NCI-H1105 treated with DMSO at 0.1 percent for 48 hours (cell line): Measurements from ENCODE around the gene MYO7B.

ENCODE experiments used
- DNase-seq: peaks from one replicate; lab custom pipeline; 2025; lab: John Stamatoyannopoulos, UW

Gene MYO7B

DNA sequence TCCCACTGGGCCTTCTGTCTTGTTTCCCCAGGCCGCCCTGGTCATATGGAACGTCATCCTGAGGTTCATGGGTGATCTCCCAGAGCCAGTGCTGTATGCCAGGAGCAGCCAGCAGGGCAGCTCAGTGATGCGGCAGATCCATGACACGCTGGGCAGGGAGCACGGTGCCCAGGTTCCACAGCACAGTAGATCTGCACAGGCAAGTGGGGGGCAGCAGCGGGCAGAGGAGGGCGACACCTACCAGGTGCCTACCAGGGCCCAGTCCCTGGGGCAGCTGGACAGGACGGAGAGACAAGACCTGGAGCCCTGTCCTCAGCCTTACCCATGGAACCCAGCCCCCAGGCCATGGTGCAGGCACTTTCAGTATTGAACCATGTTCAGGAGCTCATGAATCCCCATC lies 74.3 kb downstream of the MYO7B start:
- no peak for DNase-seq

DNA sequence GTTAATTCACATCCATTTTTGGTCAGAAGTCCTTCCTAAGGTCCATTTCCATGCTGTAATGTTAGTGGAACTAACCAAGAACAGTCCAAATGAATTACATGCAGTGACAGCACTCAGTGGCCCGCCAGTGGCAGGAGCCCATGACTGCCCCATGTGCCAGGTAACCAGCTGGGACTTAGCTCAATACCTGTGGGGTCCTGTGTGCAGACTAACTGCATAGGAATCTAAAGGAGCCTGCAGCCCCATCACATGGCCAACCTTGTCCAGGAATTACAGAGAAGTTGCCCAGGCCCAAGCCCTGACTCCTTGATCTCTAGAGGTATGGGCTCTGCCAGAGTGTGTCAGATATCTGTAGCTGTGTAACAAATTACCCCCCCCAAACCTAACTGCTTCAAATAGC lies 75.1 kb downstream of the MYO7B start:
- DNase-seq, result no peak

DNA sequence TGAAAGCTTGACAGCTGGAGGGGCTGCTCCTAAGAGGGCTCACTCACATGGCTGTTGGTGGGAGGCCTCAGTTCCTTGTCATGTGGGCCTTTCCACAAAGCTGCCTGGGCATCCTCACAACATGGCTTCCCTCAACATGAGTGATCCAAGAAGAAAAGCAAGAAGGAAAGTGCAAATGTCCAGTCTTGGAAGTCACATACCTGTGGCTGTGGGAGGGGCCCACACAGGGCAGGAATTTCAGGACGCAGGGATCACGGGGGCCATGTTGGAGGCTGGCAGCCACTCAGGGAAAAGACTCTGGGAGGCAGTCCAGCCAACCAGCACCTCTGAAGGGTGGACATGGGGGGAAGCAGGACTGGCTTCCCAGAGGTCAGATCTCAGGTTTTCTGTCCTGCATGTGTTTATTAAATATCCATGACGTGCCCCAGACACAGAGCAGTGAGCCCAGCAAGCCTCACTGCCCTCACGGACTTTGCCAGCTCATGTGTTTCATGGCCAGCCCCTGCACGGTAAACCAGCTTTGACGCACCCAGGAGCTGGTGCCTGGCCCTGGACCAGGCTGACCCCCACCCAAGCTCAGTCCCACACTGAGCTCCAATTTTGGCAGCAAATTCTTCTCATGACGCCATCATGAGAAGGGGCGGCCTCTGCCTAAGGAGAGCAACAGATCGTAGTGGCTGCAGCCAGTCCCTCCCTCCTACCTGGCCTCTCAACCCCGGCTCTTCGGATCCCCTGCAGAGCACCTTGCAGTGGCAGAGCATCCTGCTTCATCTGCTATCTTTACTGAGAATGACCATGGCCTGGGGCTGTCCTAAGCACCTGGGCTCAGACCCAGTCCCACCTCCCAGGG lies 75.8 kb downstream of the MYO7B start:
- no peak for DNase-seq

DNA sequence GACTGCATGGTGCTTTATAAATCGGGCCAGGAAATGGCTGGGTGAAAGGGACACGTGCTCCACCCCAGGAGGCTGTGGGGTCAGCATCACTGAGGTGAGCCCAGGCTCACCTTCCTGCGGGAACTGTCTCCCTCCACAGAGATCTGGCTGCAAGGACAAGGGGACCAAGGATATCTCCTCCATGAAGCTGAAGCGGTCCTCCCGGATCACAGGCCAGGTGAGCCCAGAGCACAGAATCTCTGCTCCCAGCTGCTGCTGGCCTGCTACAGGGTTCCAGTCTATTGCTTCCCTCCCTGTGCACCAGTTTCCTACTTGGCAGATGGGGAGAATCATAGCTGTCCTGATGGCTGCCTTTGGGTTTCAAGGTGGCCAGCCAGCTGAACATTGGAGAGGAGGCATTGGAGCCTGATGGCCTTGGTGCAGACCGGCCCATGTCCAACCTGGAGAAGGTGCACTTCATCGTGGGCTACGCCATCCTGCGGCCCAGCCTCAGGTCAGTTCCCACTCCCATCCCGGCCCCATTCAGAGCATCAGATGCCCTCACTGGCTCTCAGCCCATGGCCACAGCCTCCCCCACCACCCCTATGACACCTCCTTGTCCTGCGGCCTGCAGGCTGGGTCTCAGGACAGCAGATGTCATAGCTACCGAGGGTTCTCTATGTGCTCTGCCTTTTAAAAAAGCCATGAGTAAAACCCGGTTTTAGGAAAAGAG lies 76.8 kb downstream of the MYO7B start:
- no peak for DNase-seq

DNA sequence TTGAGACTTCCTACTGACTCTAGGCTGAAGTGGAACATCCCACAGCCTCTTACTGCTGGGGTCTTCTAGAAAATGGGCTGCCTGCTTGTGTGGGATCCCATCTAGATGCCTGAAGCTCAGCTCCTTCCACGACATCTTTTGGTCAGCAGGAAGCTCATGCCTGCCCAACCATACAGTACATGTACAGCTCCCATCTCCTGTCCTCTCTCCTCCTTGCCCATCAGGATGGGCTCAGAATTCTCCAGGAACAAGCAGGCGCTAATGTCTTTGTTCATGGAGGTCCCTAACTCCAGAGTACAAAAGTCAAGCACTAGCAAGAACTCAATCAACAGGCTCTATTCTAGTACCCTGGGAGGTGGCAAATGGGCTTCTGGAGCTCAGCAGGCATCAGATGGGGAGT lies 78.8 kb downstream of the MYO7B start:
- DNase-seq, result no peak

DNA sequence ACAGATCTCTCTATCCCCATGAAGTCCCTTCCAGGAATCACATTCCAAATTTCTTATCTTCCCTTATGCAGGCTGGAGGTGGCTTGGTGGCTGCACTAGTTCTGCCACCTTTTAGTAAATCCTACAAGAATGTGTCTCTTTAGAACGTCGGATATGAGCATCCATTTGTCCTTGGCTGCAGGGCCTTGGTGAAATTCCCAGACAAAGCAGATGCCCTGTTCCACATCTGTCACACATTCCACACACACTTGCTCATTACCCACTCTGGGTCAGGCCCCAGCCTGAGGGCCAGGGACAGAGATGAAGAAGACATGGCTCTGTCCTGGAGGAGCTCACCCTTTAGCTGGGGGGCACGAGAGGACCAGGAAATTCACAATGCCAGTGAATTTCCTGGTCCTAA lies 79.2 kb downstream of the MYO7B start:
- no peak for DNase-seq

DNA sequence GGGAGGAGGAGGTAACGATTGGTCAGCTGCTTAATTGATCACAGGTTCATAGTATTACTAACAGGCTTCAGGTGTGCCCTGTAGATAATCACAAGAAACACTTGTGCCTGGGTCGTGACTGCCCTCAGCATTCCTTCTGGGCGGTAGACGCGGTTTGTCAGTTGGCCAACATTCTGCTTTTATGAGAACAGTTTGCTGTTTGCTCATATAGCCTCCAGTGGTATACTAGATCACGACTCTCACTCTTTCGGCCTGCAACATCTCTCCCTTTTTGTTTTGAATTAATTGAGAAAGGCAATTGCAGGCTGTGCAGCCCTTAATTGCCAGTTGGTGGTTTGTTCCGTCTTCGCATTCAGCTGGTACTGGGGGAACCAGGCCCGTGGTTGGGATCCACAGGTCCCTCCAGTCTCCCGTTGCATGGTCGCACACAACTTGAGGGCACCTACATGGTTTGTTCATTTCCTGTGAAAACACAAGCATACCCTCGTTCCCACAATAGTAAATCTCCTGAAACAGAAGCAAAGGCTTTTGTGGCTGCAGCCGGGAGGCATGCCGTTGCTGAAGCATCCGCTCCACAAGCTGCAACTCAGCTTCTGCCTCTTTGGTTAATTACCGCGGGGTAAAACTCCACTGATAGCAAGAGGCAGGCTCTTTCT lies 80.2 kb downstream of the MYO7B start:
- no peak for DNase-seq

DNA sequence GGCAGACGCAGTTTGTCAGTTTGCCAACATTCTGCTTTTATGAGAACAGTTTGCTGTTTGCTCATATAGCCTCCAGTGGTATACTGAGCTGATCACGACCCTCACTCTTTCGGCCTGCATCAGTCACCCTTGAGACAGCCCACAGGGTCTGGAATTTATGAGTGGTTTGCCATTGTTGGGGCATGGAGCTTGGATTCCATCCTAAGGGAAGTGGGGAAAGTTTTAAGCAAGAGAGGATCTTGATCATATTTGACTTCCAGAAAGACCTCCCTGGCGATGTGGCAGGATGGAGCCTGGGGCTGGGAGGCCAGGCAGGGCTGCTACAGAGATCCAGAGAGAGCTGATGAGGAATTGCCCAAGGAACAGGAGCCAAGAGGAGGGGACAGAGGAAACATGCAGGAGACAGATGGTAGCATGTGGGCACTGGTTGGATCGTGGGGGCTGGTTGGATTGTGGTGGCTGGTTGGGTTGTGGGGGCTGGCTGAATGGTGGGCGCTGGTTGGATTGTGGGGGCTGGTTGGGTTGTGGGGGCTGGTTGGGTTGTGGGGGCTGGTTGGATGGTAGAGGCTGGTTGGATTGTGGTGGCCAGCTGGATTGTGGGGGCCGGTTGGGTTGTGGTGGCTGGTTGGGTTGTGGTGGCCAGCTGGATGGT lies 83.2 kb downstream of the MYO7B start:
- DNase-seq, result no peak

DNA sequence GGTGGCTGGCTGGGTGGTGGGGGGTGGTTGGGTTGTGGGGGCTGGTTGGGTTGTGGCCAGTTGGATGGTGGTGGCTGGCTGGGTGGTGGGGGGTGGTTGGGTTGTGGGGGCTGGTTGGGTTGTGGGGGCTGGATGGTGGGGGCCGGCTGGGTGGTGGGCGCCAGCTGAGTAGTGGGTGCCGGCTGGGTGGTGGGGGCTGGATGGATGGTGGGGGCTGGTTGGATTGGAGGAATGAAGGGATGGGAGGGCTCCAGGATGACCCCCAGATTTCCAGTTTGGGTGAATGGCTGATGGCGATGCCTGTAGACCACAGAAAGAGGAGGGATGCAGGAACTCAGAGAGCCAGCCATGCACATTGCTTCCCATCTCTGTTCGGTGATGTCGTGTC lies 83.7 kb downstream of the MYO7B start:
- DNase-seq, result no peak

DNA sequence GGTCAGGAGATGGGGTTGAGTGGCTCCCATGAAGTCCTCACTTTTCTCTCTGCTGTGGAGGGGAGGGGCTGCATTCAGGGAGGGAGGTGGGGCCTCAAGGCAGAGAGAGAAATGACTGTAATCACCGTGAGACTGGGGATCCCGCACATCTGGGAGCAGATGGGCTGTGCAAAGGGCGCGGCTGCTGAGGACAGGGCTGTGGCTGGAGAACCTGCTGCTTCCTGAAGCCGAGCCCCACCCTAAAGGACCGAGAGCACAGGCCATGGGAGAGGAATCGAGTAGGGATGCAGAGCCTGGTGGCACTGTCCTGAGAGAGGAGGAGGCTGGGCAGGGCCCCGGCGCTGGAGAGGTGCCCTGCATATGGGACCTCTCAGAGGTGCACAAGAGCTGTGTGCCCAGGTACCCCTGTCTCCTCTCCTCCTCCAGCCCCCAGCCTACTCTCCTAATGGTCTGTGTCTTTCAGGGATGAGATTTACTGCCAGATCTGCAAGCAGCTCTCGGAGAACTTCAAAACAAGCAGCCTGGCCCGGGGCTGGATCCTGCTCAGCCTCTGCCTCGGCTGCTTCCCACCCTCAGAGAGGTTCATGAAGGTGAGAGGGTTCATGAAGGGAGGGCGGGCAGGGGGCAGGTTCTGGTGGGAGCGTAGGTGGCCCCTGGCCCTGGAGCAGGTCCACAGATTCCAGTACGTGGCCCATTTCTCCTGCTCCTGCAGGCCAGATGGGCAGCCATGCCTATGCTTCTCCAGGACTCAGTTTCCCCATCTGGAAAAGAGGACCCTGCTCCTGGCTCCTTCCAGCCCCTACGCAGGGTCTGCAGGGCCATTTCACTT lies 84.6 kb downstream of the MYO7B start:
- no peak for DNase-seq

DNA sequence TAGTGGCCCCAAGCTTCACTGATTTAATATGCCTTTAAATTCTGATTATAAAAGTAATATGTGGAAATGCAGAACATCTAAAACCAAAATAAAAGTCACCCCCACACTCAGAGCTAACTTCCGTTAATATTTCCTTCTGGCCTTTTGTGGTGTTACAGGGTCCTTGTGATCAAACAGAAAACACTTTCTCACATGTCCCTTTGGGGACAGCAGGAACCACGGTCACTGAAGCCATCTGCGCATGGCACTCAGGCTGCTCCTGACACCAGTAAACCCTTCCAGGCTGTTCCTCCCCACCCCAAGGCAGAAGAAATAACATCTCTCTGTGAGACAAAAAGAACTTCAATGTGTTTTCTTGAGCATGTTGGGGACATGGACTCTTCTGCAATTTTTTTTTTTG lies 85.4 kb downstream of the MYO7B start:
- no peak for DNase-seq

DNA sequence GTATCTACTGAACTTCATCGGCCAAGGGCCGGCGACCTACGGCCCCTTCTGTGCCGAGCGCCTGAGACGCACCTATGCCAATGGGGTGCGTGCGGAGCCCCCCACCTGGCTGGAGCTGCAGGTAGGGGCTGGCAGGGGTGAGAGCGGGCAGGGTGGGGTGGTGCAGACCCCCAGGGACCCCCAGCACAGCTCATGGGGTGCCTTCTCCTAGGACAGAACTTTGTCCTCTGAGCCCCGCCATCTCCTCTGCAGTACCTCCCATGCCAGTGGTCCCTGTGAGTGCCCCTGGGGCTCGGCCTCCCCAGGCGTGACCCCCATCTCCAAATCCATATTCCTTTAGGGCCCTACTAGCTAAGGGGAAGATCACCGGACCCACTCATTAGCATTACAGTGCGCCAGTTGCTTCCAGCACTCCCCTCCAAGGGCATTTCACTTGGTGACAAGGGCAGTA lies 86.5 kb downstream of the MYO7B start:
- DNase-seq, result no peak

DNA sequence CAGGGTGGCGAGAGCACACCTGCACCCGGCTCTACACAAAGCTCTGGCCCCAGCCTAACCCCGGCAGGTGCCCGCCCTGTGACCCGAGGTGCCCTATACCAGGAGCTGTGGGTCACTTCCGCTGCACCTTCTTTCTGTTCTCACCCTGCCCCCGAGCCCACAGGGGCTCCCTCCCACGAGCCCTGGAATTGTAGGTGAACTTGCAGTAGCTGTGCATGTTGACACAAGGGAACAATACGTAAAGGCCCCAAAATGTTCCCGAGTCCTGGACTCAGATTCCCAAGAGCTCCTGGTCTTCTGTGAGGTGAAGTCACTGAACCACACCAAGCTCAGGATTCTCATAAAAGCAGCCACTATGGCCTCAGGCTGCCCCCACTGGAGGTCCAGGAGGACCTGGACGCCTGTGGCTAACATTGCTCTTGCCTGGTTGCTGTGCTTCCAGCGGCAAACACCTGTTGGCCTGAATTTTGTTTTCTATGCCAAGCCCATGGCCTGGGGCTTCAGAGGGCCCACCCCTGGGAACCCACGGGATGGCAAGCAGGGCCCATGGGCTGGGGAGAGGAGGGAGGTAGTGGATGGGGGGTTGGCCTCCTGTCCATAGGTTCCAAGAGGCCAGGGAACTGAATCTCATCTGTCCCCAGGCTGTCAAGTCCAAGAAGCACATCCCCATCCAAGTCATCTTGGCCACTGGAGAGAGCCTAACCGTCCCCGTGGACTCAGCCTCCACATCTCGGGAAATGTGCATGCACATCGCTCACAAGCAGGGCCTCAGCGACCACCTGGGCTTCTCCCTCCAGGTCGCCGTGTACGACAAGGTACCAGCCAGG lies 87.3 kb downstream of the MYO7B start:
- DNase-seq, result no peak

DNA sequence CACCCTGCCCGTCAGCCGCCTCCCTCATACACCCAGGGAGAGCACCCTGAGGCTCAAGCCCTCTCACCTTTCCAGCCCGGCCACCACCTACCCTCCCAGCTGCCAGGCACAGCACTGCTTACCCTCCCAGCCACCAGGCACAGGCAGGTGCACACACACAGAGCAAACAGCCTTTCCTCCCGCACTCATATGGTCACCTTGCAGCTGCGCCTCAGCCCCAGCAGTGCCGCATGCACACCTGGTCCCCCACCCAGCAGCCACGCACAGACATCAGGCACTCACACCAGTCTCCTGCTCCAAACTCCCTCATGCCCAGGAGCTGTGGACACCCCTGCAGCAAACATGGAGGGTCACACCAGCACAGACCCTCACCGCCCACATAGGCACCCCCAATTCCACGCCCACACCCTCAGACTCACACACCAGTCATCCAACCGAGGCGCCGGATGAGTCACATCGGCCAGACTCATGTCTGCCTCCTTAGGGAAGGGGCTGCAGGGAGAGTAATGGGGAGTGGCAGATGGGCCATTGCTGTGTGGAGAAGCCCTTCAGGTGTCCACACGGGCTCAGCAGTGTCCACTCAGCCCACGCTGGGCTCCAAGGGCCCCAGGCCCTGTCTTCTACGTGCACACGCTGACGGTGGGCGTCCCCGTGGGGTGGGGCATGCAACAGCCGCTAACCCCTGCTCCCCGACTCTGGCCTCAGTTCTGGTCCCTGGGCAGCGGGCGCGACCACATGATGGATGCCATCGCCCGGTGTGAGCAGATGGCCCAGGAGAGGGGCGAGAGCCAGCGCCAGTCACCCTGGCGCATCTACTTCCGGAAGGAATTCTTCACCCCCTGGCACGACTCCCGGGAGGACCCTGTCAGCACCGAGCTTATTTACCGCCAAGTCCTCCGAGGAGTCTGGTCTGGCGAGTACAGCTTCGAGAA lies 88.2 kb downstream of the MYO7B start:
- no peak for DNase-seq

DNA sequence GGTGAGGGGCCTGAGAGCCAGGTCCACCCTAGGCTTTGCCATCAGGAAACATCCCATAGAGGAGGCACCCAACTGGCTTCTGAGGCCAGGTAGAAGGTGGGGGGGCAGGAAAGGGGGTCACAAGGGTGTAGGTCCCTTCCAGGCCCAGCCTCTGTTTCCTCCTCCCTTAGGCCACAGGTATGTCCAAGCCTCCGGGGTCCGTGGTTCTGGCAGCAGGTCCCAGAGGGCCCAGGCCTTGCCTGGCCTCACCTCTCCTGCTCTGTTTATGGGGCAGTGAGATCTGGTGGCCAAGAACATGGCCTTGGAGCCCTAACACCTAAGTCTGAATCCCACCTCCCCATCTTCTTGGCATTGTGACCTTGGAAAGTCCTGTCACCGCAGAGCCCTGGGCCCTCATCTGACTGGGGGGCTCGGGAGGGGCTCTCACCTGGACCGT lies 88.9 kb downstream of the MYO7B start:
- no peak for DNase-seq

DNA sequence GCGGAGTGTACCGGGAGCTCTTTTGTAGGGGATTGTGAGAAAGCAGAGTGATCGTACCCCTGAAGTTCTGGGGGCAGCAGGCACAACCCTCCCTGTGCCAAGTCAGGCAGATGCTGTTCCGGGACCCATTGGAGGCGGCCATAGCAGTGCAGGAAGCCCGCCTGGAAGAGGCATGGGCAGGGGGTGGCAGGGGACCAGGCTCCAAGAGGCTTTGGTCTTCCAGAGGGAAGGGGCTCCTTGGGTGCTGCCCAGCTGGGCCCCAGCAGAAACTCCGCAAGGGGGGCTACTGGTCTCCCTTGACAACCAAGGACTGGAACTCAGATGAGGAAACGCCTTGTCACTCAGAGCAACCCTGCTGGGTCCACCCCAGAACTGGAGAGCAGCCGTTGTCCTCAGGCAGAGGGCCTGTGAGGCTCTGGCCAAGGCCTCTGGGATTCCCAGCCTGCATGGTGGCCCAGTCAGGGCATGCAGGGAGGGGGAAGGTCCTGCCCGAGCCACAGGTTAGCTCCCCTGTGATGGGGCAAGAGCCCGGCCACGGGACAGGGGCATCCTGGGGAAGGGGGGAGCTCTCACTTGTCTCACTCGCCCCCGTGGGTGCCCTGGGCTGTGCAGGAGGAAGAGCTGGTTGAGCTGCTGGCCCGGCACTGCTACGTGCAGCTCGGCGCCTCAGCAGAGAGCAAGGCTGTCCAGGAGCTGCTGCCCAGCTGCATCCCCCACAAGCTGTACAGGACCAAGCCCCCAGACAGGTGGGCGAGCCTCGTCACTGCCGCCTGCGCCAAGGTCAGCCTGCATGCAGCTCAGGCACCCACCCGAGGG lies 89.5 kb downstream of the MYO7B start:
- no peak for DNase-seq

DNA sequence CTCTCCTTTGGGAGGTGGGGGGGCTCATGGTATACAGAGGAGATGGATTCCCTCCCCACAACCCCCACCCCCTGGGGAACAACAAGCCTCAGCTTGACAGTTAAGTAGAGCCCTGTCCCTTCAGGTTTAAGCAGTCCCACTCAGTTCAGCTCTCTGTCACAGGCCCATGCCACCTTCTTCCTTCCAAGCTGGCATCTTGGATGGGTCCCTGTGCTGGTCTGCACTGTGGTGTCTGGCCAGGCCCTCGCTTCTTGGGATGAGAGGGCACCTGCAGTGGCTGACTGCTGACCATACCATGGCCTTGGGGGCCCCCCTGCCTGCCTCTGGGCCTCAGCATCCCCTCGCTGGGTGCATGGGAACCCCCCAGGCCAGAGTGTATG lies 90.1 kb downstream of the MYO7B start:
- no peak for DNase-seq

DNA sequence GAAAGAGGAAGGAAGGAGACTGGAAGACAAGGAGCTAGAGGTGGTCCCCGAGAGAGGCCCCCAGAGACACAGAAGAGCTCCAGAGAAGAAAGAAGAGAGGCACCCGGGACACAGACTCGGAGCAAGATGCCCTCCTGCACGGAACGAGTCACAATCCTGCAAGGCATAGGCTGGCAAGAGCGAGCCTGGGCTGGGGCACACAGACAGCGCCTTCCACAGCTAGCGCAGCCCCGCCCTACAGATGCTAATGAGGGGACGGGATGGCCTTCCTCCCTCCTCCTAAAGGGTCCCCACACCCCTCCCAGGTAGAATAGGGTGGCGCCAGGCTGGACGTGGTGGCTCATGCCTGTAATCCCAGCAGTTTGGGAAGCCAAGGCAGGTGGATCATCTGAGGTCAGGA lies 90.7 kb downstream of the MYO7B start:
- no peak for DNase-seq
